GM19395 (cell line): ENCODE data around the gene TBC1D22A.

ENCODE experiments used
- ATAC-seq: cut with Tn5 transposase; IDR thresholded peaks from one replicate; pipeline ENCODE4 v1.9.1; 2021; ENCODE audit warnings: mild to moderate bottlenecking, moderate library complexity; ENCODE audit not compliant: unreplicated experiment

TBC1D22A gene

GRCh38 chr22:47019012-47019790 lies 256.8 kb downstream of the TBC1D22A start:
- no peak for ATAC-seq

GRCh38 chr22:47020166-47020565 lies 257.7 kb downstream of the TBC1D22A start:
- no peak for ATAC-seq

- no peak for ATAC-seq
Measured at GRCh38 chr22:47021371-47022074, 259.1 kb downstream of the TBC1D22A start.

DNA sequence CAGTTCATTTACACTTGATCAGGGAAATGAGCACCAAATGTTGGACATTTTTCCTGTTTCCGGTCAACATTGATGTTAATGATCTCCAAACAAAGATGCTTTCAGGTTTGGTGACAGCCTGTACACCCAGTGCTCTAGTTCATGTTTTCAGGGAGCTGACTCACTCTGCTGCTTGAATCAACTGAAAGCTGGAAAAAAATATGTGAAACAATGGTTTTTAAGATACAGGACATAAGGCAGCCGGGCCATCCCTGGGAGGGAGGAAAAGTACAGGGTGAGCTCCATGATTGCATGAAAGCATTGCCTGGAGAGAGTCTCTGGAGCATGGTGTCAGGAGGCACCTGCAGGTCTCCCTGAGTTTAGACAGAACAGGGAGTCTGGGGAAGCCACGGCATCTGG lies 259.6 kb downstream of the TBC1D22A start:
- ATAC-seq = no peak

DNA sequence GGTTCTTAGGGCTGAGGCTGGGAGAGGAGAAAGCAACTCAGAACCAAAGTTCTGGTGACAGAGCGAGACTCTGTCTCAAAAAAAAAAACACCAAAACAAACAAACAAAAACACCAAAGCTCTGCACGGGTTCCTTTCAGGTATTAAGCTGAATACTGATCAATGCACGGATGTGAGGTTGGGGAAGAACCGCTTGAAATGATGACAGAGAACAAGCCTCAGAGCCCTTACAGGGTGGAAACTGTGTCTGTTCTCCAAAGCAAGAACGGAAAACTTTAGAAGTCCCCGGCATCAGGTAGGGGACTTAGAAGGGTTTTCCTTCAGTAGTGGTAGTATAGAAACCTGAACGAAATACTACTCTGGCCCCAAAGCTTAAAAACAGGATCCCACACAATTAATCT lies 260.0 kb downstream of the TBC1D22A start:
- ATAC-seq = no peak

- no peak for ATAC-seq
Measured at GRCh38 chr22:47023871-47024270, 261.4 kb downstream of the TBC1D22A start.

DNA sequence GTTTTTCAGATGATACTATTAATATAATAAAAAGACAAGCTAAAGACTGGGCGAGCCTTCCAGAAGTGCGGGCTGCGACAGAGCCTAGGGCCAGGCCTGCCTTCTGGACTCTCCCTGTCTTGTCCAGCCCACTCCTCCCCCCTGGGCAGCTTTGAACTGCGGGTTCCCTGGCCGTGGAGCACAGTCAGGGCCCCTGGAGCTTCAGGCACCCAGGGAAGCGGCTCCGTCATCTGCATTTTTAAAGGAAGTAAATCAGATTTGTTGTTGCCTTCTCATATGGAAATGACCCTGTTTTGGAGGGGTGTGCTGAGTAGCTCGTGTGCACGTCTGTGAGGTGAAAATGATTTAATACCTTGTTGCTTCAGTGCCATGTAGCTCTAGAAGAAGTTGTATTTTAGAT lies 265.3 kb downstream of the TBC1D22A start:
- no peak for ATAC-seq

- ATAC-seq = no peak
Measured at GRCh38 chr22:47029244-47030074, 267.0 kb downstream of the TBC1D22A start.

DNA sequence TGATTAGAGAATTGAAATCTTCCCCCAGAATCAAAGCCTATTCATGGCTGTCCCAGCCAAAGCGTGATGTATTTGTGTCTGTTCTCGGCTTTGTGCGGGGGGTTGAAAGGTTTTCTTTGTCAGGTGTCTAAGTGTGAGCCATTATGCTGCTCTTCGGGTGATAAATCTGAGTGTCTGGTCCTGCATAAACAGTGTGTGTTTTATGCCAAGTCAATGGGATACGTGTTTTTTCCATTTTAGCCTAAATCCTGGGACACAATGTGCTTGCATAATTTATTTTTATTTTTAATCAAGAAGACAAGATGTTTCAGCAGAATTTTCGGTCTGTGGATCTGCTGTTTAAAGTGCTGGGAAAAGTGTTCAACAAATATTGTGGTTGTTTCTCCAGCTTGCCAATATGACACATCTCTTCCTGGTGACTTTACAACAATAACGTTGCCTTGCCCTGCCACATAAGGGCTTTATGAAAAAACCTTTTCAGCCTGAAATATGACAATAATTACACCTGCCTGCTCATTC lies 267.8 kb downstream of the TBC1D22A start:
- no peak for ATAC-seq

- ATAC-seq = no peak
Measured at GRCh38 chr22:47030881-47031627, 268.6 kb downstream of the TBC1D22A start.

DNA sequence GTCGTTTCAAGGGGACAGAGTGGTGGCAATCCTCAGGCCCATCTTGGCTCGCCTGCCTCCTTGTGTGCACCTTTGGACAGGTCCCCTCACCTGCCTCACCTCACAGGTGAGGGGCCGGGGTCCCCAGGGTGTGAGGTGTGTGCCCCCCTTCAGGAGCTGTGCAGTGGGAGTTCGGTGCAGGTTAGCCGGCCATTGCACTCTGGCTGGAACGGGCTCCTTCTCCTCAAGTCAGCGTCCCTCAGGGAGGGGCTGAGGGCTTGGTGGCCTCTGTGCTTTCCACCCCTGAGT lies 269.1 kb downstream of the TBC1D22A start:
- ATAC-seq = no peak

DNA sequence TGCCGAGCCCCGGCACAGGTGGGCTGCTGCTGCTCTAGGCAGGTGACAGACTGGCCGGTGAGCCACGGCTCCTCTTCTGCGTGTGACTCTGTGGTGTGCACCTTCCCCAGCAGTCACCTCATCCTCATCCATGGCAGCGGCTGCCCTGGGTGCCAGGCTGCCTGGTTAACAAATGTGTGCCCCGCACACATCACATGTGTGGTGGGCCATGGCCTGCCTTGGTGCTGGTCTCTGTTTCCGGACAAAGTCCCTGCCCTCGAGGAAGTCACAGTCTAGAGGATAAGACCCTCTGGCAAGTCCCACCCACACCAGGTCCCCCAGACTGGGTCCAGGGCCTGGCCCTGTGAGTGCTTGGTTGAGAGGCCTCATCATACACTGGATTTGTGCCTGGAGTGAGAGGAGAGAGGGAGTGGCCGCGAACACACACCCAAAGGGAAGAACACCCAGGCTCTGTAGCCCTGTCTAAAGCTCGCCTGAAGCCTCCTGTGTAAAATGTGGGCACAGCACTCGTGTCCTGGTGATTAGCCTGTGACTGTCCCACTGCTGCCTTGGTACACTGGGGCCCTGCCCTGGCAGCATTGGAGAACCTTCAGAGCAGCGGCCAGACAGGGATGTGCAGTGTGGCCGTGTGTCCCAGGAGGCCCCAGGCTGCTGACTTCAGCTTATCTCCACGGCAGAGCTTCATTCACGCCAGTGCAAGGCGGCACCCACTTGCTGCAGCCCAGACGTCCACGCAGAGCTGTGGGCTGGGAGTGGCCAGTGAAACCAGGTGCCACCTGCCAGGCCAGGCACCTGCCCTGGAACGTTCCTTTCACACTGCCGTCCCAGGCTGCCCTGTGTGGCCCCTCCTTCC lies 269.9 kb downstream of the TBC1D22A start:
- no peak for ATAC-seq

DNA sequence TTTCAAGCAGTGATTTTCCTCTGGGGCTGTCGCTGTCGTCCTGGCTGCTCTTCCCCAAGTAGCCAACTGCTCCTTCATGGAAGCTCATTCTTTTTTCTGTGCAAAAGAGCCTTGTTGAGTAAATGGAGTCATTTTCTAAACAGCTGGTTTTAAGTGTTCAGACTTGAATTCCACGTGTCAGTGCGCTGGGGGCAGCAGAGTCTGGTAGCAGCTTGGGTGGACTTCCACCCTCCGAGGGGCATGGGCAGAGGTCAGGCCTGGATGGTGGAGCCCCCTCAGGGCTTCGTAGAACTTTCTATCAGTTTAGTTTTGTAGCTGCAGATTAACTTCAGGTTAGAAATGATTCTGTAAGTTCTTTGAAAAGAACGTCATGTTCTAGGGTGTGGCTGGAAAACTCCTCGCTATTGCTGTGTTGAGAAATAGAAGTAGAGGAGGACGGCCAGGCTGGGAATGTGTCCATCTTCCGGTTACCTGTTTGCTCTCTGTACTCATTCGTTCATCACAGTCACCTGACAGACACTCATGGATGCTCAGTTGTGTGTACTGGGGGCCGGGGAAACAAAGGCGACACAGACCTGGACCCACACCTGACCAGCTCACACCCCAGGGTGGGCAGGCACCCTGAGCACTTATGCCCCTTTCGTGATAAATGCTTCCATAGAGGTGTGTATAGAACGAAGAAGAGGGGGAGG lies 270.7 kb downstream of the TBC1D22A start:
- no peak for ATAC-seq

DNA sequence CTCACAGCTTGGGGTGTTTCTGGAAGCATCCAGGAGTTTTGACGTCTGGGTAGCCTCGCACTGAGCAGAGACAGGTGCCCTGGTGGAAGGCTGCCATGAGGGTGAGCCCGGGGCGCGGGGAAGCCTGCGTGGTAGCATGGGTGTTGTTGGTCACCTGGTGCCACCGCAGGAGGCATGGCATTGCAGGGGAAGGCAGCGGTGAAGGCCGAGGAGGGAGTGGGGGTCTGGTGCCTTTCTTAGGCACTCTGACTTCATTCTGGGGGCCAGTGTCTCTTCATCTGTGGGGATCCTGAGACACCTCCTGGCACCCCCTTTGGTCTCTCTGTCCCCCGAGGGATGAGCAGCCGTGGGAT lies 271.2 kb downstream of the TBC1D22A start:
- no peak for ATAC-seq

GRCh38 chr22:47034076-47034808 lies 271.8 kb downstream of the TBC1D22A start:
- no peak for ATAC-seq

DNA sequence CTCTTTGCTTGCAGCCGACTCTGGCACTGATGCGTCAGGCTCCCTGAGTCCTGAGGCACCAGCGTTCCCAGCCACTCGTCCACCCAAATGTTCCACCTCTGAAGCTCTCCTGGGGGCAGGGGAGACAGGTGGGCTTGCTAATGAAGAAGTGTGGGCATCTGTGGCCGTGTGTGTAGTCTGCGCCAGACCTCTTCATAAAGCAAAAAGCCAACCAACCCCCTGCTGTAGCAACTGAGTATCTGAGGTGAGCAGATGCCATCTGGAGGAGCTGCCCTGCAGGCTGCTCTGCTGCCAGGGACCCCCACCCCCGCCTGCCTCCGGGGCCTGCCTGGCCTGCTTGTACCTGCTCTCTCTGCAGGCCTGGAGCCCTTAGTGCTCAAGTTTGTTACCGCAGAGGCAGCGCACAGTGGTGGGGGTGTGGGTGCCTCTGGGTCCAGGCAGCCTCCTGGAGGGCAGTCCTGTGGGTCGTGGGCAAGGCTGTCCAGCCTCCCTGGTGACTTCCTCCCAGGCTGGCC lies 272.5 kb downstream of the TBC1D22A start:
- no peak for ATAC-seq

- ATAC-seq = no peak
Measured at GRCh38 chr22:47035425-47035881, 273.0 kb downstream of the TBC1D22A start.

DNA sequence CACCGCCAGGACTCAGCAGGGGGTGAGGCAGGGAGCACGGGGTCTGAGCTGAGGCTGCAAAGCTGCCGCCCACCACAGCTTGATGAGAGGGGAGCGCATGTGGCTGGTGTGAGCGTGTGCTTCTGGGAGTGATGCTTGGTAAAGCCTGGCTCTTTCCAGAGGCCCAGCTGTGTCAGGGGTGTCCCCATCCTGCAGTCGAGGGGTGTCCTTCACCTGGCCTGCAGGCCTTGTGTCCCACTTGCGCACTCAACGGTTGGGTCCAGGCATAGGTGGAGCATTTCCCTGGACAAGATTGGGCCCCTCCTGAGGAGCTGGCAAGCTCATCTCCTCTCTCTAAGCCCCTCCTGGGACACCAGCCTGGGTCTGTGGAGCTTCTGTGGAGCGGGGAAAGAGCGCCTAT lies 273.9 kb downstream of the TBC1D22A start:
- no peak for ATAC-seq
